Loucy (cell line): ENCODE data around the gene SLAMF1.
A peak's percentile ranks its signal among the peaks of the same experiment; 100 is the strongest.
"Not testable (repeated sequence)": the region's sequence is repeated elsewhere in the genome, so short reads cannot be mapped to it uniquely, and the experiment has no call there.

Experiments used
- H2AFZ ChIP-seq: fragments of 200-600 bp; sonication (generic); 2 replicates; pipeline ENCODE4 v1.6.0; 2016; ENCODE audit warnings: antibody characterized with exemption, mild to moderate bottlenecking, low read length, moderate library complexity
- H3F3A ChIP-seq: fragments of 200-600 bp; 2 replicates; pipeline ENCODE4 v1.6.0; 2016; ENCODE audit warnings: antibody characterized with exemption, low read depth, mild to moderate bottlenecking
- H3K27me3 ChIP-seq: fragments of 200-600 bp; sonication (generic); 2 replicates; pipeline ENCODE4 v1.6.1; 2014; ENCODE audit warnings: low read length, mild to moderate bottlenecking; ENCODE audit not compliant: insufficient read depth, poor library complexity, severe bottlenecking
- H3K36me3 ChIP-seq: fragments of 200-600 bp; sonication (generic); 2 replicates; pipeline ENCODE4 v1.6.1; 2016; ENCODE audit warnings: low read length; ENCODE audit not compliant: insufficient read depth
- H3K4me1 ChIP-seq: fragments of 200-600 bp; sonication (generic); 2 replicates; pipeline ENCODE4 v1.5.1; 2014; ENCODE audit warnings: low read length, mild to moderate bottlenecking; ENCODE audit not compliant: insufficient read depth, poor library complexity, severe bottlenecking
- H3K4me2 ChIP-seq: fragments of 200-600 bp; sonication (generic); 2 replicates; pipeline ENCODE4 v1.6.0; 2014; ENCODE audit warnings: antibody characterized with exemption, low read length, low read depth, mild to moderate bottlenecking; ENCODE audit not compliant: poor library complexity, severe bottlenecking
- H3K4me3 ChIP-seq: fragments of 200-600 bp; sonication (generic); 2 replicates; pipeline ENCODE4 v1.5.1; 2014; ENCODE audit warnings: low read length, mild to moderate bottlenecking, mixed read lengths; ENCODE audit not compliant: poor library complexity, severe bottlenecking
- H3K79me2 ChIP-seq: fragments of 200-600 bp; sonication (generic); 2 replicates; pipeline ENCODE4 v1.6.1; 2014; ENCODE audit warnings: low read length; ENCODE audit not compliant: insufficient read depth
- H3K9ac ChIP-seq: fragments of 200-600 bp; sonication (generic); 2 replicates; pipeline ENCODE4 v1.6.0; 2014; ENCODE audit warnings: mild to moderate bottlenecking, low read depth, low read length, moderate library complexity; ENCODE audit not compliant: poor library complexity, severe bottlenecking
- H3K9me2 ChIP-seq: fragments of 200-600 bp; sonication (generic); replicated peaks from 2 replicates; pipeline ENCODE4 v1.6.1; 2016; ENCODE audit warnings: low read depth, low read length, mixed read lengths
- H3K9me3 ChIP-seq: fragments of 200-600 bp; sonication (generic); 2 replicates; pipeline ENCODE4 v1.6.1; 2014; ENCODE audit warnings: mild to moderate bottlenecking, antibody characterized with exemption, low read length, low read depth; ENCODE audit not compliant: insufficient read depth
- H4K20me1 ChIP-seq: fragments of 200-600 bp; sonication (generic); 2 replicates; pipeline ENCODE4 v1.6.0; 2014; ENCODE audit warnings: antibody characterized with exemption, low read length, mild to moderate bottlenecking; ENCODE audit not compliant: insufficient read depth, poor library complexity, severe bottlenecking
- CTCF ChIP-seq: fragments of 200-600 bp; sonication (generic); conservative IDR thresholded peaks from 2 replicates; pipeline ENCODE4 v1.5.1; 2014; ENCODE audit warnings: mild to moderate bottlenecking, antibody characterized with exemption, low read length
- EZH2phosphoT487 ChIP-seq: fragments of 200-600 bp; IDR thresholded peaks from 2 replicates; pipeline ENCODE4 v1.6.1; 2018; ENCODE audit warnings: antibody characterized with exemption, mild to moderate bottlenecking, moderate library complexity, borderline replicate concordance

Gene SLAMF1

DNA sequence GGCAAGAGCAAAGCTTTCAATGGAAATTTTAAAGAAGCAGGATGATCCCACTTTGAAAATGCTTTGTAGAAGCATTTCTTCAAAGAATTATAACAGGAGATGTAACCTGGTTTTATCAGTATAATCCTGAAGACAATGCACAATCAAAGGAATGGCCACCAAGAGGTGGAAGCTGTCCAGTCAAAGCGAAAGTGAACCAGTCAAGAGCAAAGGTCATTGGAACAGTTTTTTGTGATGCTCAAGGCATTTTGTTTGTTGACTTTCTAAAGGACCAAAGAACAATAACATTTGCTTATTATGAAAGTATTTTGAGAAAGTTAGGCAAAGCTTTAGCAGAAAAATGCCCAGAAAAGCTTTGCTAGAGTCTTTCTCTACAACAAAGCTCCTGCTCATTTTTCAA lies 62.1 kb downstream of the SLAMF1 start:
- Histone ChIP-seq H3K27me3 (no peaks in the 10 kb centered on the region), H3K9me3 (peaks cover 3% of the 10 kb centered on the region; the same call in 1 of the 2 replicates), H3K9ac (no peak overlapping the region), H3F3A (no peaks in the 10 kb centered on the region), H4K20me1 (no peaks in the 10 kb centered on the region), H3K4me3 (no peak overlapping the region), H3K79me2 (no peaks in the 10 kb centered on the region), H3K4me2 (no peak overlapping the region), H3K9me2 (no peaks in the 10 kb centered on the region), H2AFZ (no peak overlapping the region), H3K4me1 (peaks cover 24% of the 10 kb centered on the region), H3K36me3 (no peaks in the 10 kb centered on the region)
- no peak for TF ChIP-seq CTCF
- TF ChIP-seq EZH2phosphoT487 = no peak

- H3K27me3 ChIP-seq, H3K9ac ChIP-seq, H2AFZ ChIP-seq, H3F3A ChIP-seq, H3K4me3 ChIP-seq, H3K9me3 ChIP-seq, H3K79me2 ChIP-seq, H3K9me2 ChIP-seq, H4K20me1 ChIP-seq, H3K4me2 ChIP-seq, H3K36me3 ChIP-seq: not testable (repeated sequence)
- H3K4me1 ChIP-seq = peaks cover 42% of the 10 kb centered on the region
Observed at GRCh38 chr1:160582976-160583375, 63.9 kb downstream of the SLAMF1 start.

- Histone ChIP-seq H3K36me3 (no peaks in the 10 kb centered on the region), H3K9me3 (peaks cover 3% of the 10 kb centered on the region; the same call in 1 of the 2 replicates), H3K79me2 (peaks cover 12% of the 10 kb centered on the region), H4K20me1 (no peaks in the 10 kb centered on the region), H3F3A (no peaks in the 10 kb centered on the region), H2AFZ (no peak overlapping the region), H3K4me2 (no peak overlapping the region), H3K27me3 (no peaks in the 10 kb centered on the region), H3K4me1 (peaks cover 52% of the 10 kb centered on the region), H3K4me3 (no peak overlapping the region), H3K9me2 (no peaks in the 10 kb centered on the region), H3K9ac (no peak overlapping the region)
- no peak for TF ChIP-seq EZH2phosphoT487
- TF ChIP-seq CTCF = no peak
Observed at GRCh38 chr1:160581961-160582360, 64.9 kb downstream of the SLAMF1 start.

DNA sequence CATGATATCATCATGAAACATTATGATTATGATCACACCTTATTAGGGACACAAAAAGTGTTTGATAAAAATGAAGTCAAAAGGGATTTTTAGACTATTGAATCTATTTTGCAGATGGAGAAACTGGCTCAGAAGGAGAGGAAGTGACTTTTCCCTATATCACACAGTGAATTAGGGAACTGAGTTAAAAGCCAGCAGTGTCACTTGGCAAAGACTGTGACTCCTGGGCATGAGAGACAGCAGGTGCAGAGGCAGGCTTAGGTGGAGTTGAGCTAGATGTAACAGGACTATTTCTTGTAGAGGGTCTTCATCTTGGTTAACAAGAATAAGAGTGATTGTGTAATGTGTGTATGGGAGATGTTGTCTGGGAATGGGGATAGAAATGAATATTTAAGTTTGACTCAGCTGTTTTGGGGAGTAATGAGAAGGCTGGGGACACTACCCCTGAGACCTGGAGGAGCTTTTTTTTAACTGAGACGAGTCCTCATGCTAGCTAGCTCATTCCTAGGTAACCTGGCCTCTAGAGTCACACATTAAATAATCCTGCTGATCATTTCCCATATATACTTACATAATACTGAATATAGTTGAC lies 66.5 kb downstream of the SLAMF1 start:
- Histone ChIP-seq H3K36me3 (no peaks in the 10 kb centered on the region), H3K9me2 (no peaks in the 10 kb centered on the region), H3K4me2 (peak overlapping the region; percentile 30), H3K9me3 (peaks cover 3% of the 10 kb centered on the region; the same call in 1 of the 2 replicates), H4K20me1 (no peaks in the 10 kb centered on the region), H3K9ac (no peak overlapping the region), H3F3A (no peaks in the 10 kb centered on the region), H2AFZ (no peak overlapping the region; the same call in 1 of the 2 replicates), H3K4me3 (no peak overlapping the region), H3K79me2 (peaks cover 24% of the 10 kb centered on the region), H3K27me3 (no peaks in the 10 kb centered on the region), H3K4me1 (peaks cover 65% of the 10 kb centered on the region)
- TF ChIP-seq EZH2phosphoT487 = no peak
- TF ChIP-seq CTCF = no peak
